HS-5 (cell line): Measurements from ENCODE around the gene RNF227.

Experiments used
- DNase-seq: peaks from one replicate; pipeline ENCODE4 v3.0.0-alpha.2; 2012; ENCODE audit warnings: low read depth

Gene RNF227

DNA sequence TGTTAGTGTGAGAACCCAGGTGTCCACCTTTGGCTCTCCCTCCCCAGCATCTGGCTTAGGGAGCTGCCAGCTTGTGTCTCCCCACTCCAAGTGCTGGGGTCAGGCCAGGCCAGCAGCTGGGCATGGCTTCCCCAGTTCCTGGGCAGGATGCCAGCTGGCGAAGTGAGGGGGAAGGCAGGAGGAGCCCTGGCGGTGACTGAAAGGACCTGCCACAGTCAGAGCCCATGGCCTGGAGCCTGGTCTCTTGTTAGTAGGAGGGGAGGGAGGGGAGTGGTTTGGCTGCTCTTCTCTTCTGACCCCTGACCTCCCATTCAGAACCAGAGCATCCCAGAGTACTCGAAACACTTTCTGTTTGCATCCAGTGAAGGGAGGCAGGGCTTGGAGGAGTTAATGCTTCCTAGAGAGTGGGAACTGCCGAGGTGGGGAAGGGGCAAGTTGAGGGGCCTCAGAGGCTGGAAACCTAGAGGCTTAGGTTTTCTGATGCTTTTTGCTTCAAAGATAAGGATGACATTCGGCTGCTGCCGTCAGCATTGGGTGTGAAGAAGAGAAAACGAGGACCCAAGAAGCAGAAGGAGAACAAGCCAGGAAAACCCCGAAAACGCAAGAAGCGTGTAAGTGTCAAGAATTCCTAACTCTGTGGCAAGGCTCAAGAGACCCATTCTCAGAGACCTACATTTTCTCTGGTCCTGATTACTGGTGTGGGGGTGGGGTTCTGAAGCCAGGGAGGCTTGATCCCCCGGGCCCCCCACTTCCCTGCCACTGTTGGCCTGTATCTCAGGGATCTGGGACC, 26.7 kb downstream of the RNF227 start:
- DNase-seq = peak; percentile 51

DNA sequence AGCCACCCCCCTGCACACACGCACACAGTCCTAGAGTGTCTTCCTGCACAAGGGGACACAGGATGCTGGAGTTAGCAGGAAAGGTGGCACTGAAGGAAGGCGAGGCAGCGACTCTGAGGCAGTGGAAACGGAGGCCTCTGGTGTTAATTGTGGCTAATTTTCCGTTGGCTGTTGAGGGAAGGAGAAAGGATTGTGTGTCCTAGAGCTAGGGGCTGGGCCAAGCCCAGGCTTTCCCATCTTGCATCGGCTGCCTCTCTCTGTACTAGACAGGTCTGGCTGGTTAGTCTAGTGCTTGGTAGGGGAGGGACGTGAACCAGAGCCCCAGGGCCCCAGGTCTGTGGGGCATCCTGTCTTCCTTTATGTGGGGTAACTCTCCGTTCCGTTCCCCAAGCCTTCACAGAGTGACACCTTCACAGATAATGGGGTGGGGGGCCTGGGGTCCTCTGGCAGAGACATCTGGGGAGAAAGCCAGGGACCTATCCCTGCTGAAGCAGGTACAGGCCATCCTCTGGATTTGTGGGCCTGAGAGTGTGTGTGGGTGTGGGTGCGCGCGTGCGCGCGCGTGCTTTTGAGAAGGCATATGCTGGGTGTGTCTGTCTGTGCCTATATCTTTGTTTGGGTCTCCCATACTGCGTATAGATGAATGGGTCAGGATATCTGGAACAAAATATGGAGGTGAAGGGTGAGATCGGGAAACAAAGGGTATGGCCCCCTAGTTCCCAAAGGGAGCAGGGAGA, 27.7 kb downstream of the RNF227 start, which contains the start of gene CHD3:
CHD3 (plus strand) TSS at position 606 of the 737 bp plus-strand sequence. CDS start 212 bp downstream, outside the sequence.
- no peak for DNase-seq

DNA sequence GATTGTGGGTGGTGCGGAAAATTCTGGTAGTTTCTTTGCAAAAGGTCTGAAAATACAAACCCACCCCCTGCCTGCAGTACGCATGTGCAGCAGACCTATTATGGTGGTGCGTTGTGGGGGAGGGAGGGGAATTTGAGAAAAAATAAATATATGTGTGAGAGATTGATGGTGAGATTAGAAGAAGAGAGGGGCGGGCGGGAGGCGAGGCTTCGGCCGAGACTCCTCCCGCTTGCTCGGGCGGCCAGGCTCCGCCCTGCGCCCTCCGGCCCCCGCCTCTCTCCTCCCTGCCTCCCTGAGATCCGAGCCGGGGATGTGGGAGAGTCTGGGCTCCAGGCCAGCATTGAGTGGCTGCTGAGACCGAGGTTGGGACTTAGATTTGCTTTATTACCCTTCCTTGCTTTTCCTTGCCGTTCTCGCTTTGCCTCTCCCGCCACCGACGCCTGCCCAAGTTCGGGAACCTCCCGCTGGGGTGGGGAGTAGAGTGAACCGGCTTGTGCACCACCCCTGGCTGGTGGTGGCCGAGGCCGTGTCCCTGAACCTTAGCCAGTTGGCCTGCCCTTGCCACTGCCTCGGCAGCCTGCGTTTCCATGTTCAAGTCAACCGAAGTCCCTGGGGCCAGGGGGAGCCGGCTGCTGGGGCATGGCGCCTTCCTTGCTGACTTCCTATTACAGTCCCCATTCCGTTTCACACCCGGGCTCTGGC, 28.5 kb downstream of the RNF227 start:
- peak; percentile 92 for DNase-seq

DNA sequence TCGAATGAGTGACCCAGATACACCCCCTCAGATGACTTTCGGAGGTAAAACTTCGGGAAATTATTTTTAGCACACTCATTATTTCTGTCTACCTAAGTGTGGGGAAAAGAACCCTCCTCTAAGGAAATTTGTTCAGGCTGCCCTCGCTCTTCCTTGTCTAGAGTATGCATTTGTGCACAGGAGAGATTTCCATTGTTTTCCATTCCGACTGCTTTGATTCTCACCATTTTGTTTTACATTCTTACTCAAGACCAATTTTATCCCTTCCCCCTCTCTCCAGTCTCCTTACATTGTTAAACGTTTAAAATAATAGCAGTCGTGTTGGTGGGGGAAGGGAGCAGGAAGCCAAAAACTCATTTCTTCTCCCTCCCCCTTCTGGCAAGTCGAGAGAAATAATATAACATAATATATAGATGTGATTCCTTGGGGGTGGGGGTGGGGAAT, 29.0 kb downstream of the RNF227 start:
- no peak for DNase-seq

DNA sequence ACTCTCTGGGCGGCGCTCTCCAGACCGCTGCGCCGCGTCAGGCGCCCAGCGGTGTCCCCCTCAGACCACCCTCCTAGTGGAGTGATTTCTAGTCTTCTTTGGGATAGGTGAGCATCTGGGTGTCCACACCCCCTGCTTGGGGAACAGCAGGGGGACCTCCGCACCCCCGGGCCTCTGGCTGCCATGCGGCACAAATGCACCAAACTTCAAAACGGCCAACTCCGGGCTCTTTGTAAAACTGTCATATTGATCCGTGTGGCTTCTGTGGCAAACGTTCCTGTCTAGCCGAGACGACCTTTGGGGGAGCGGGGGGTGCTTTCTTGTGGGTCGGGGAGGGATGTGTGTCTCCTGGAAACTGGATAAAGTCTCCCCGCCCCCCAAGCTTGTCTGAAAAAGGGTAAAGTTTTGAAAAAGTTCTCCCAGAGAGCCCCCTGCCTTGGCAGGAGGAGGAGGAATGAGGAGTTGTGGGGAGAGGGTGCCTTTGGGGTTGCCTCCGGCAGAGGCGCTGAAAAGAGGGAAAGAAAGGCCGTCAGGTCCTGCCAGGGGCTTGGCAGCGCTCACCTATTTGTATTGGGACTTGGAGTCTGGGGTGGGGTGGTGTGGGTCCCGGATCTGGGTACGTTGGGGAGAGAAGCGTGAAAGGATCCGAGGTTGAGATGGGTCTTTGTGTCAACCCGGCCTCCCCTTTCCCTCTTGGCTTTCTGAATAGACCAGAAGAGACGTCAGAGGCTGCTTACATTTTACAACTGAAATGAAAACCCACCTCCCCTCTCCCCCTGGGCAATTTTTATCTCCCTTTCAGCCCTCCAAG, 29.7 kb downstream of the RNF227 start:
- DNase-seq = no peak

DNA sequence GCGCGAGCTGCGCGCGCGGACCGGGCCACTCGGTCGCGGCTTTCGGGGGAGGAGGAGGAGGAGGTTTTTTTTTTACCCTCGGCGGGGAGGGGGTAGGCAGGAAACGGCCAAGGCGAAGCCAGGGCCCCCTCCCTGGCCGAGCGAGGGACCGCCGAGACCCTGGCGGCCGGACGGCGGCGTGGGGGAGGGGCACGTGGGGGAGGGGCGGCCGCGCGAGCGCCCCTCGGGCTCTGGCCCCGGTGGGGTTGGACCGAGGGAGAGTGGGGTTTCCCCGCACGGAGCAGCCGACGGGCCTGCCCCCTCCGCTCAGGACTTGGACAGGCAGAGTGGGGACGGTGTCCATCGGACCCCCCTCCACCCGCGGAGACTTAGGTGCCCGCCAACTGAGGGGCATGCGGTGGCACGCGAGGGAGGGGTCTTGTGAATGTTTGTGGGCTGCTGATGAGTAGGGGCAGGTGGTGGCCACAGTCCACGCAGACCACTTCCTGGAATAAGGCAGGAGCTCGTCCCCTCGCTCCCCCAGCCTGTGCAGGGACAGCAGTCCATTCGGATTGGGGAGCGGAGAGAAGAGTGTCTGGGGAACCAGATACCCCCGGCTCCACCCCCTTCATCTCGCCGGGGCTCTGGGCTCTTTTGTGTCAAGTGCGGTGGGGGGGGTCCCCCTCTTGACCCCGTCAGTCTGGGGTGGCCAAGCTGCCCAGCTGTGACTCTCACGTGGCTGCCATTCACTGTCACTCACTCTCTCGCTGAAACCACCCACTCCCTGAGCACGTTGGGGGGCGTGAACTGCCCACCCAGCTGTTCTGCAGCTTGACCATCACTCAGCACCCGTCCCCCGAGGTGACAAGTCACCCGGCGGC, 30.5 kb downstream of the RNF227 start:
- DNase-seq = no peak

DNA sequence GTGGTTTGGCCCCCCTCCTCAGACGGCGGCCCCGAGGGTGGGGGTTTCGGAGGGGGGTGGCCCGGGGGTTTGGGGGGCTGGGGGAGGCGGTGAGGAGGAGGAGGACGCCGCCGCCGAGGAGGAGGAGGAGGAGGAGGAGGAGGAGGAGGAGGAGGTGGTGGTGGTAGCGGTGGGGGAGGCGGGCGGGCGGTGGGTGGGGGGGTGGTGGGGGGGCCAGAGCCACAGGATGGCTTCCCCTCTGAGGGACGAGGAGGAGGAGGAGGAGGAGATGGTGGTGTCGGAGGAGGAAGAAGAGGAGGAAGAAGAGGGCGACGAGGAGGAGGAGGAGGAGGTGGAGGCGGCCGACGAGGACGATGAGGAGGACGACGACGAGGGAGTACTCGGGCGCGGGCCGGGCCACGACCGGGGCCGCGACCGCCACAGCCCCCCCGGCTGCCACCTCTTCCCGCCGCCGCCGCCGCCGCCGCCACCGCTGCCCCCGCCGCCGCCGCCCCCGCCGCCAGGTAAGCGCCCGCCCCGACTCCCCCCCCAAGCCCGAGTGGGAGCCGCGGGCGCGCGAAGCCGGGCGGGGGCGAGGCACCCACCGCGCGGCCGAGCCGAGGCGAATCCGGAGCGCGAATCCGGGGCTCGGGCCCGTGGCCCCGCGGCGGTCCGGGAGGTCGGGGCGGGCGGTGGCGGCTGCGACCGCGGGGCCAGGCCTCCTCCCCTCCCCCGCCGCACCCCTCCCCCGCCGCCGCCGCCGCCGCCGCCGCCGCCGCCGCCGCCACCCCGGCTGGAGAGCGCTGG, 31.3 kb downstream of the RNF227 start:
- no peak for DNase-seq

DNA sequence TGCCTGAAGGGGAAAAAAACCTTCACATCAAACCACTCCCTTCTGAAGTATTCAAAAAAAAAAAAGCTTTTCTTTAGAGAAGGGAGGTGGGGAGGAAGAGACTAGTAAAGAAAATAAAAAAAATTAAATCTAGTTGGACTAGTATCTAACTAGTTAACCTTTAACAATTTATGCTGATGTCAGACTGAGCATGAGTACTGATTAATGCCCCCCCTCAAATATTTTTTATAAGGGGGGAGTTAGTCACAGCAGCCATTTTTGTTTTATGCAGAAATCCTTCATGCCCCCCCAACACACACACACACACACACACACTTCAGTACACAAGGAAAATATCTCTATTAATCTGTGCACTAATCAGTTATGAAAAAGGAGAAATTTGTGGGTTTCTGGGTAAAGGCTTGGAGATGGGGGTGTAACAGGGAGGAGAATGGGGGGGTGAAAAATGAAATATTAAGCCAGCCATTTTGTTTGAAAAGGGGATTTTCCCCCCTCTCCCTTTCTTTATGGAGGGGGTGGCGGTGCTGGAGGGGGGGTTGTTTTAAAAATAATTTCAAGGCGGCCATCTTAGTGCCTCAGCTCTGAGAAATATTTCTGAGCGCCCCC, 32.2 kb downstream of the RNF227 start:
- DNase-seq = no peak

DNA sequence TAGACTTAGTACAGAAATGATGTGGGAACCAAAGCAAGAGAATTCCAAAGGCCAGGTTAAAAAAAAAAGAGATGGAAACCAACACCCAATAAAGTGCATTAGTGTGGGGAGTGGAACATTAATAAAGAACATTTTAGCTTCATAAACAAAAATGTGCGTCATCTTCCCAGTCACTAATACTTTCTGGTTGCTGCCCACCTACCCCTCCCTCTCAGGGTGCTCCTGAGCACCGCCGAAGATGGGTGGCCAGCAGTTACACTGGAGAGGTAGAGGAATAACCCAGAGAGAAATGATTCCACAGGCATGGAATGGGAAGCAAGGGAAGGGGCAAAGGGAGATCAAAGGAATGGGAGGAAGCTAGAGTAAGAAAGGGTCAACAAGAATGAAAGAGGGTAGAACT, 33.5 kb downstream of the RNF227 start:
- no peak for DNase-seq

DNA sequence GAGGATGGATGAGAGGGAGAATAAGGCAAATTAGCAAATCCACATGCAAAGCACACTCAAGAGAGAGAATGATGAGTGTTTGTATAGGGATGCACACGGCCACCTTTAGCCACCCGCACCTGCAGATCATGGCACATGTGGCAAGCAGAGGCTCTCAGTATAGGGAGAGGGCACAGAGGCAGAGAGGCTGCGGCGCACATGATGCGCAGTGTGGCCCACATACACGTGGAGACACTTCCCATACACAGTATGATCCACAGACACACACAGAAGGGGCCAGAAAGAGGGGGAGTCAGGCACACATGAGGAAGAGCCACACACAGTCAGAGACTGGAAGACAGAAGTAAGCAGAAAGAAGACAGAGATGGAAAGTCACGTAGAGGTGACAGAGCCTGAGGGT, 34.0 kb downstream of the RNF227 start:
- no peak for DNase-seq

DNA sequence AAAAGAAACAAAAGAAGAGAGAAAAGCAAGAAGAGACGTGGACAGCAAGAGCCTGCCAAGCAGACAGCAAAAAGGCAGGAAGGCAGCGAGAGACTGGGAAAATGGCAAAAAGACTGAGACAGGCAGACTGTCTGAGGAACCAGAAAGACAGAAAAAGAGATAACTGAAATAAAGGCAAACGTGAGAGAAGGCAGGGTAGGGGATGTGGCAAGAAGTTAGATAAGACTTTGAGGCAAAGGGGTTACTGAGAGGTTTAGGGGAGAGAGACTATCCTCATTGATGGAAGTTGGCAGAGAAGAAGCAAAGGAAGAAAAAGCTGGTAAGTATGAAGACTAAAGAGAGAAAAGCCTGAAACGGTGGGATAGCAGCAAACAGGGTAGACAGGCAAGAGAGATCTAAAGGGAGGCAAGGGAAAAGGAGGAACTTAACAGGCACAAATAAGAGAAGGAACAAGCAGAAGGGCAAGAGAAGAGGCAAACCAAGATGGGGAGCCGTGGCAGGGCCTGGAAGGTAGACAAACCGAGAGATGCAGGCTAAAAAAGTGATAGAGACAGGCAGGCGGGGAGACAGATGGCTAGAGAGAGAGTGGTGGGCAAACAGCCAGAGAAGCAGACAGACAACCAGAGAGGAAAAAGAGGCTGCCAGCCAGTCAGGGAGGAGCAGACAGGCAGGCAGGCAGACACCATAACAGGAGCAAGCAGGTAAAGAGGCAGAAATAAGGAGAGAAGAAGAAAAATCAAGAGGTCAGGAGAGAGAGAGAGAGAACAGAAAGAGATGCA, 34.6 kb downstream of the RNF227 start:
- no peak for DNase-seq

DNA sequence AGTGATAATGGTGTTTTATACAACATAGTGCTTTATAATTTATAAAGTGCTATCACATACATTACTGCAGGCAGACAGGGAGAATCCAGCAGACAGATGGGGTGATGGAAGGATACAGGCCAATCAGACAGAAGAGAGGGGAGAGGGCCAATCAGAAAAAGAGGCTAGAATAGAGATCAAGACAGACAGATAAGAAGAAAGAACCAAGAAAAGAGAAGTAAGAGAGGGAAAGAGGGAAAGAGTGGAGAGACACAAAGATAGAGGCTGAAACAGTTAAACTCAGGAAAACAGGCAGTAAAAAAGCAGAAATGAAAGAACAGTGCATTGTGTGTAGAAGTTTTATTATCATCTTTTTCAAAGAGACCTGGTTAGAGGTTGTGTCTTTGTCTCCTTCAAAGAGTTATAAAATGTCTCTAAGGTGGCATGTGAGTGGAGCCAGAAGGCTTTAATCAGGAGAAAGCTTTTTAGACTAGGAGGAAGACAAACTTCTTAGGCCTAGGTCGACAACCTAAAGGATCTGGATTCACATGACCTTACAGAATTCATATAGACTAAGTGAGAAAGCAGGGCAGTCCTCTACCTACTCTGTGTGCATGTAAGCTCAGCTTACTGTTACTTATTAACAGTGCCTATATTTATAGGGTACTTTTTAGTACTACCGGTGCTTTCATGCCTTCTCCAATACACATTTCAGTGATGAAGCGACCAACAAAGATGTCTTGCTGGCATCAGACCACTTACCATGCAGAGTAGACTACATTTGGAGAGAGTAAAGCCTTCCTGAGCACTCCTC, 35.8 kb downstream of the RNF227 start:
- DNase-seq = no peak

DNA sequence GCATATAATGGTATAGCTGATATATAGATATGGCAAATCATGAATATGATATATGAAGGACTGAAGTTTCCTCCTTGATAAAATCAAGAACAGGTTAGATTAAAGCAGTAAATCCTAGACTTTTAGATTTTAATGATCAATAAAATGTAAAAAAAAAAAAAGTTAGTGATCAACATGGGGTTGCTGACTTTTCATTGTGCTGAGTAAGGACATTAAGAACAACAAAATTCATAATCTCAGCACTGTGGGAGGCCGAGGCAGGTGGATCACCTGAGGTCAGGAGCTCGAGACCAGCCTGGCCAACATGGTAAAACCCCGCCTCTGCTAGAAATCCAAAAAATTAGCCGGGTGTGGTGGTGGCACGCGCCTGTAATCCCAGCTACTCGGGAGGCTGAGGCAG, 37.9 kb downstream of the RNF227 start:
- DNase-seq = no peak

DNA sequence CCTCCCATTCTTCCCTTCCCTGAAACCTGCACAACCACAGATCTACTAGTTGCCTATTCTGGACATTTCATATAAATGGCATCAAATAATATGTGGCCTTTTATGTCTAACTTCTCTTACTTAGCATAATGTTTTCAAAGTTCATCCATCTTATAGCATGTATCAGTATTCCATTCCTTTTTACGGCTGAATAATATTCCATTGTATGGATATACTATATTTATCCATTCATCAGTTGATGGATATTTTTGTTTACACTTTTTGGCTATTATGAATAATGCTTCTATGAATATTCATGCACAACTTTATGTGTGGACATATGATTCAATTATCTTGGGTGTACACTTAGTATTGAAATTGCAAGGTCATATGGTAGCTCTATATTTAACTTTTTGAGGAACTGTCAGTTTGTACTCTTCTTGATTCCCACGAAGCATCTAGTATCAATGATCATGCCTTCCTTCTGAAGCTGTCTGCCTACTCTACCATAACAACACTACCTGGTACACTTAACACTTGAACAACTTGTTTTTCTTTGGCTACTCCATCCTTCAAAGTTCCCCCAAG, 40.2 kb downstream of the RNF227 start:
- no peak for DNase-seq

DNA sequence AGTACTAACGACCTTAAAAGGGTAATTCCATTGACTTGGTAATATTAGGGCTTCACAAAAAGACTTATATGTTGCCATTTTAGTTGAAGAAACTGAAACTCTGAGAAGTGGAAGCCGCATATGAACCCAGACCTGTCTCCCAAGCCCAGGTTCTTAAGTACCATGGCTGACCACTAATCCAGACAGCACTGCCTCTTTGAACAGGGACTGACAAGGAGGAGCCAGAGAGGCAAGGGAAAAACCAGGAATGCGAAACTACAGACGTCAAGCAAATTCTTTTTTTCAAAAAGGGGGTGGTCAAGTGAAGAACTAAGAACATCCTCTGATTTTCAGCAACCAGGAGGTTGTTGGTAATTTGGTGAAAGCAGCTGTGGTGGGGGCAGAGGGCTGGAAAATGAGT, 43.0 kb downstream of the RNF227 start:
- DNase-seq = no peak

DNA sequence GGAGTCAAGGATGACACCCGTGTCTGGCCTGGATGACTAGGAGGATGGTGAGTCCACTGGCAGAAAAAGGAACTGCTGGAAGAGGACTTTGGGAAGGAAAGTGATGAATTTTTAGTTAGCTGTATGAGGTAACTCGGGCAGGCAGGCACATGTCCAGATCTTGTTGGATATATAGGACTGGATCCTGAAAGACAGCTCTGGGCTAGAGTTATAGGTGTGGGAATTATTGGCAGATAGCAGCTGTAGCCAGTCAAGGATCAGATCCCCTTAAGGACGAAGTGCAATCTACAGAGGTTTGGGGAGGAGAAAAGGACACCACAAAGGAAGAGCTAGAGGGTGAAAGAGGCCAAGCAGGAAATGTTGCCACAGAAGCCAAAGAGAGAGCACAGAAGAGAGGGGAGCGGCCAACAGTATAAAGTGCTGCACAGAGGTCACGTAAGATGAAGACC, 48.2 kb downstream of the RNF227 start:
- DNase-seq = no peak

DNA sequence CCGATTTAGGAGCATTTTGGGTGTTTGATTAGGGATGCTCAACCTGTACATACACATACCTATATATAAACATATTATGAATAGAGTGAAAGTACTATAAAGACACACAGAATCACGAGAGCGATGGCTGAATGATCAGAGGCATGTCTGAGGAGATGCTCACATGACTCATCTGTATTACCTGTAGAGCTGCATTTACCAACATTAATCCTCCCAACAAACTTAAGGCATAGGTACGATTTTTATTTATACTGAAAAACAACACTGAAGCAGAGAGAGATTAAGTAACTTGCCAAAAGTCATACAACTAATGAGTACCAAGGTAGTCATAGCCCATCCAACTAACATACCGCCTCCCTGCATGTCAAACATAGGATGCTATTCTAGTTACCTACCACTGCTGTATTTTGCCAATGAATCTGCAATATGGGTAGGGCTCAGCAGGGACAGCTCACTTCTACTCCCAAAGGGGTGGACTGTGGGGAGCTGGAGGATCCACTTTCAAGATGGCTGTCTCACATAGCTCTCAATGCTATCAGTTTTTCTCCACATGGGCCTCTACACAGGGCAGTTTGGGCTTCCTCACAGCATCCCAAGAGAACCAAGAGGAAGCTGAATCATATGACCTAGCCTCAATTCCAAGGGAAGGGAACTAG, 51.0 kb downstream of the RNF227 start:
- DNase-seq = no peak
